Urinary bladder (tissue), 4 donors: ENCODE results near the gene LHFPL6. TPM values are rescaled to one million over a fixed set of nuclear protein-coding genes. Genes with fewer than 3 reads are reported as not detected.

Source experiments
- DNase-seq: peaks from one replicate; pipeline ENCODE4 v3.0.0-alpha.2; 2015; ENCODE audit errors: extremely low spot score
- H3K27ac ChIP-seq: one replicate; pipeline ENCODE4 v1.5.1; 2013; ENCODE audit warnings: low read depth, mild to moderate bottlenecking, moderate library complexity
- H3K36me3 ChIP-seq: one replicate; pipeline ENCODE4 v1.6.1; 2013; ENCODE audit warnings: mild to moderate bottlenecking, moderate library complexity; ENCODE audit not compliant: insufficient read depth
- H3K4me1 ChIP-seq: one replicate; pipeline ENCODE4 v1.6.1; 2013; ENCODE audit warnings: mild to moderate bottlenecking, moderate library complexity; ENCODE audit not compliant: insufficient read depth
- H3K4me3 ChIP-seq: one replicate; pipeline ENCODE4 v1.5.1; 2013; ENCODE audit warnings: low read depth, low read length
- WGBS: extraction: QIAGEN DNeasy Blood & Tissue Kit; methylation state at CpG from one replicate; pipeline ENCODE4 v1.1.7; 2013; 5-methylcytosine and 5-hydroxymethylcytosine counted together
- polyA plus RNA-seq: library from polyadenylated mRNA; stranded (reverse); fragments of 200-250 nt; gene quantifications from one replicate; pipeline ENCODE4 v1.2.3, GENCODE V29; 2013
- total RNA-seq: library from RNA; depleted of rRNA; stranded (reverse); fragments of >200 nt; gene quantifications from one replicate; pipeline ENCODE4 v1.2.3, GENCODE V29; 2014
- donor health status: healthy with polysubstance abuse.
- donor health status: healthy.

LHFPL6 gene
- total and polyA plus RNA-seq, 2 donors: 84.3 to 89.9 TPM

GRCh38 chr13:39414339-39414738, 188.7 kb downstream of the LHFPL6 start:
- Histone ChIP-seq H3K27ac (peak overlapping the region; percentile 45), H3K36me3 (no peaks in the 10 kb centered on the region), H3K4me1 (no peaks in the 10 kb centered on the region), H3K4me3 (no peak overlapping the region)
- no peak for DNase-seq

- Histone ChIP-seq H3K4me3 (no peak overlapping the region), H3K36me3 (no peaks in the 10 kb centered on the region), H3K4me1 (no peaks in the 10 kb centered on the region), H3K27ac (no peak overlapping the region)
- 97% methylated on average over 3 of the region's 3 CpGs for WGBS
- no peak for DNase-seq
Measured at GRCh38 chr13:39411511-39411910, 191.5 kb downstream of the LHFPL6 start.

- DNase-seq: no peak
- Histone ChIP-seq H3K36me3 (no peaks in the 10 kb centered on the region), H3K4me1 (no peaks in the 10 kb centered on the region), H3K4me3 (no peak overlapping the region), H3K27ac (no peak overlapping the region)
- WGBS: 85% methylated on average over 5 of the region's 5 CpGs
Measured at GRCh38 chr13:39410964-39411363, 192.0 kb downstream of the LHFPL6 start.

- WGBS: 66% methylated on average over 2 of the region's 2 CpGs
- no peak for DNase-seq
- Histone ChIP-seq H3K36me3 (no peaks in the 10 kb centered on the region), H3K4me3 (no peak overlapping the region), H3K27ac (no peak overlapping the region), H3K4me1 (no peaks in the 10 kb centered on the region)
Measured at GRCh38 chr13:39410096-39410901, 192.7 kb downstream of the LHFPL6 start.

- DNase-seq: no peak
- no peaks in the 10 kb centered on the region for H3K4me1 ChIP-seq
- 87% methylated on average over 3 of the region's 3 CpGs for WGBS
- no peak overlapping the region for H3K4me3 ChIP-seq
- no peak overlapping the region for H3K27ac ChIP-seq
- H3K36me3 ChIP-seq: no peaks in the 10 kb centered on the region
Measured at GRCh38 chr13:39408512-39408911, 194.5 kb downstream of the LHFPL6 start.

GRCh38 chr13:39407786-39408185, 195.2 kb downstream of the LHFPL6 start:
- DNase-seq: no peak
- Histone ChIP-seq H3K4me3 (no peak overlapping the region), H3K27ac (no peak overlapping the region), H3K4me1 (no peaks in the 10 kb centered on the region), H3K36me3 (peaks cover under 1% of the 10 kb centered on the region)
- 68% methylated on average over 5 of the region's 5 CpGs for WGBS

GRCh38 chr13:39407138-39407537, 195.9 kb downstream of the LHFPL6 start:
- H3K4me3 ChIP-seq: no peak overlapping the region
- H3K36me3 ChIP-seq: peaks cover 1% of the 10 kb centered on the region
- H3K27ac ChIP-seq: no peak overlapping the region
- DNase-seq: no peak
- H3K4me1 ChIP-seq: no peaks in the 10 kb centered on the region

GRCh38 chr13:39406688-39407087, 196.3 kb downstream of the LHFPL6 start:
- Histone ChIP-seq H3K4me1 (no peaks in the 10 kb centered on the region), H3K4me3 (no peak overlapping the region), H3K27ac (no peak overlapping the region), H3K36me3 (peaks cover 1% of the 10 kb centered on the region)
- DNase-seq: no peak
- WGBS: 96% methylated on average over 1 of the region's 1 CpG

GRCh38 chr13:39405596-39406205, 197.3 kb downstream of the LHFPL6 start:
- WGBS: 66% methylated on average over 7 of the region's 7 CpGs
- H3K4me1 ChIP-seq: no peaks in the 10 kb centered on the region
- H3K27ac ChIP-seq: no peak overlapping the region
- no peak overlapping the region for H3K4me3 ChIP-seq
- H3K36me3 ChIP-seq: peaks cover 1% of the 10 kb centered on the region
- DNase-seq: no peak

GRCh38 chr13:39405107-39405506, 197.9 kb downstream of the LHFPL6 start:
- Histone ChIP-seq H3K27ac (no peak overlapping the region), H3K4me1 (no peaks in the 10 kb centered on the region), H3K36me3 (peaks cover 1% of the 10 kb centered on the region), H3K4me3 (no peak overlapping the region)
- DNase-seq: no peak
- WGBS: 72% methylated on average over 2 of the region's 2 CpGs

- H3K36me3 ChIP-seq: peaks cover 1% of the 10 kb centered on the region
- no peaks in the 10 kb centered on the region for H3K4me1 ChIP-seq
- H3K4me3 ChIP-seq: no peak overlapping the region
- DNase-seq: no peak
- H3K27ac ChIP-seq: no peak overlapping the region
Measured at GRCh38 chr13:39403106-39403505, 199.9 kb downstream of the LHFPL6 start.

GRCh38 chr13:39402221-39402970, 200.6 kb downstream of the LHFPL6 start:
- H3K4me1 ChIP-seq: no peaks in the 10 kb centered on the region
- WGBS: 69% methylated on average over 3 of the region's 3 CpGs
- no peak overlapping the region for H3K27ac ChIP-seq
- peaks cover 1% of the 10 kb centered on the region for H3K36me3 ChIP-seq
- DNase-seq: no peak
- H3K4me3 ChIP-seq: no peak overlapping the region

- Histone ChIP-seq H3K36me3 (peaks cover 1% of the 10 kb centered on the region), H3K4me1 (no peaks in the 10 kb centered on the region), H3K27ac (no peak overlapping the region), H3K4me3 (no peak overlapping the region)
- WGBS: 91% methylated on average over 3 of the region's 3 CpGs
- DNase-seq: no peak
Measured at GRCh38 chr13:39401756-39402155, 201.2 kb downstream of the LHFPL6 start.
